ENCODE data around the gene SHISA6. TPM values are rescaled to one million over a fixed set of nuclear protein-coding genes. Genes with fewer than 3 reads are reported as not detected.
A peak's percentile ranks its signal among the peaks of the same experiment; 100 is the strongest.

Gene SHISA6
- total RNA-seq, 1 experiment from 2014 or later = 1.0 TPM

DNA sequence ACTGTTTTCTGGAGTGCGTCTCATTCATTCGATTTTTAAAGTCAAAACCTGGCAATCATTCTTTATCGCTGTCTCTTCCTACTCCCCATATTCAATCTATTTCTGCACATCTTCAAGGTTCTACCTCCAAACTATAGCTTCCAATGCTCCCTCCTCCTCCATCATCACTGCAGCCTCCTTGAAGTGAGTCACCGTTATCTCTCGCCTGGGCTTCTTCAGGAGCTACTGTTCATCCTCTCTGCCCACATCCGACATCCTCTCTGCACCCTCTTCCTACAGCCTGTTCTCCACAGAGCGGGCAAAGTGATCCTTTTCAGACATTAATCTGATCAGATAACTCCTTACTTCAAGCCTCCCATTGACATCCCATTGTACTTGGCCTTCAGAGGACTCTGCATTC is 213.1 kb downstream of the SHISA6 start:
- H3K36me3 ChIP-seq (replicated peaks; ENCODE audit: control insufficient read depth, insufficient read depth, low read length) = no peaks in the 10 kb centered on the region
- no peak overlapping the region for H3K4me3 ChIP-seq (ENCODE audit: insufficient read depth, low read depth, low read length)
- no peaks in the 10 kb centered on the region; the same call in 1 of the 2 replicates for H3K27me3 ChIP-seq (ENCODE audit: control insufficient read depth, insufficient read depth, low read length)
- DNase-seq = no peak

DNA sequence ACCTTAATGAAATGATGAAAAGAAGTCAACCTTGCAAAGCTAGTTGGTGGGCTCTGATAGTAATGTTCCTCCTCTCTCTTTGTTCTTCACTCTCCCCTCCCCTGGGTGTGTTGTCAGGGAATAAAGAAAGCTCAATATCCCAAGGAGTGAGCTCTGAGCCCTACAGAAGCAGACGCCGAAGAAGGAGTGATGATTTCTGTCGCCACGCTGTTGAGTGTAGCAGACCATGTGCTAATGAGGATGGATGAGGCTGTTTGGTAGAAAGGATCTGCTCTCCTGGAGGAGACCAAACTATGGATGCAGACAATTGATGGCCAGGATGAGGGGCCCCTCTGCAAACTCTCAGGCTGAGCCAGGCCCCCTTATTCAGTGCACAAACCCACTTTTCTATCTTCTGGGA is 217.3 kb downstream of the SHISA6 start:
- no peaks in the 10 kb centered on the region for H3K27me3 ChIP-seq (ENCODE audit: control insufficient read depth, insufficient read depth, low read length)
- no peaks in the 10 kb centered on the region for H3K36me3 ChIP-seq (replicated peaks; ENCODE audit: control insufficient read depth, insufficient read depth, low read length)
- H3K4me3 ChIP-seq (ENCODE audit: insufficient read depth, low read depth, low read length) = no peak overlapping the region
- DNase-seq = no peak

- DNase-seq = no peak
- Histone ChIP-seq H3K27me3 (ENCODE audit: control insufficient read depth, insufficient read depth, low read length) (no peaks in the 10 kb centered on the region), H3K4me3 (ENCODE audit: insufficient read depth, low read depth, low read length) (no peak overlapping the region), H3K36me3 (replicated peaks; ENCODE audit: control insufficient read depth, insufficient read depth, low read length) (no peaks in the 10 kb centered on the region)
Measured at GRCh38 chr17:11459861-11460331, 218.9 kb downstream of the SHISA6 start.

DNA sequence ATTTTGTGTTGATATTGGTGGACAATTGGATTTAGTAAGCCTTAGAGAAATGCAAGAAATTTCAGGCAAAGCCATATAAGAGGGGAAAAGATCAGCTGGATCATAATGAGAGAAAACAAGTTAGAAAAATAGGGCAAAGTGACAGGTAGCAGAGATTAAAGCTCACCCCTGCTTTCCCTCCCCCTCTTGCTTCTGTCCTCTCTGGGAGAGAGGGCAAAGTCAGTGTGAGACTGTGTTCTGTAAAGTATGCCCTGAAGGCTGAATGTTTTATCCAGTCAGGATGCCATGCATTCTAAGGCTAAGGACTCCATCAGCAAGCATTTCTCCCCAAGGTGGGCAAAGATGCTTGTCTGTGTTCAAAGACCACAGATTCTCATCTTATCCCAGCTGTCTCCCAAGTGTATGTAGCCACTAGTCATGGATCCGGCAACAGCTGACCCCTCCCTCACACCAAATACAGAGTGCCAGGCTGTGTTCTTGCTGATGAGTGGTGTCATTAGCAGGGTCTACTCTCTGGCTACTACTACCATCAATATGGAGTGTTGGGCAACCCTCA is 221.1 kb downstream of the SHISA6 start:
- no peak for DNase-seq
- Histone ChIP-seq H3K4me3 (ENCODE audit: insufficient read depth, low read depth, low read length) (no peak overlapping the region), H3K36me3 (replicated peaks; ENCODE audit: control insufficient read depth, insufficient read depth, low read length) (no peaks in the 10 kb centered on the region), H3K27me3 (ENCODE audit: control insufficient read depth, insufficient read depth, low read length) (no peaks in the 10 kb centered on the region)

GRCh38 chr17:11467639-11468038 is 226.6 kb downstream of the SHISA6 start:
- no peak overlapping the region for H3K4me3 ChIP-seq (ENCODE audit: insufficient read depth, low read depth, low read length)
- DNase-seq = no peak
- no peaks in the 10 kb centered on the region; the same call in 1 of the 2 replicates for H3K27me3 ChIP-seq (ENCODE audit: control insufficient read depth, insufficient read depth, low read length)
- no peaks in the 10 kb centered on the region for H3K36me3 ChIP-seq (replicated peaks; ENCODE audit: control insufficient read depth, insufficient read depth, low read length)

GRCh38 chr17:11485336-11486100 is 244.5 kb downstream of the SHISA6 start:
- H3K4me3 ChIP-seq (ENCODE audit: insufficient read depth, low read depth, low read length) = no peak overlapping the region
- H3K36me3 ChIP-seq (replicated peaks; ENCODE audit: control insufficient read depth, insufficient read depth, low read length) = no peaks in the 10 kb centered on the region
- no peak for DNase-seq

DNA sequence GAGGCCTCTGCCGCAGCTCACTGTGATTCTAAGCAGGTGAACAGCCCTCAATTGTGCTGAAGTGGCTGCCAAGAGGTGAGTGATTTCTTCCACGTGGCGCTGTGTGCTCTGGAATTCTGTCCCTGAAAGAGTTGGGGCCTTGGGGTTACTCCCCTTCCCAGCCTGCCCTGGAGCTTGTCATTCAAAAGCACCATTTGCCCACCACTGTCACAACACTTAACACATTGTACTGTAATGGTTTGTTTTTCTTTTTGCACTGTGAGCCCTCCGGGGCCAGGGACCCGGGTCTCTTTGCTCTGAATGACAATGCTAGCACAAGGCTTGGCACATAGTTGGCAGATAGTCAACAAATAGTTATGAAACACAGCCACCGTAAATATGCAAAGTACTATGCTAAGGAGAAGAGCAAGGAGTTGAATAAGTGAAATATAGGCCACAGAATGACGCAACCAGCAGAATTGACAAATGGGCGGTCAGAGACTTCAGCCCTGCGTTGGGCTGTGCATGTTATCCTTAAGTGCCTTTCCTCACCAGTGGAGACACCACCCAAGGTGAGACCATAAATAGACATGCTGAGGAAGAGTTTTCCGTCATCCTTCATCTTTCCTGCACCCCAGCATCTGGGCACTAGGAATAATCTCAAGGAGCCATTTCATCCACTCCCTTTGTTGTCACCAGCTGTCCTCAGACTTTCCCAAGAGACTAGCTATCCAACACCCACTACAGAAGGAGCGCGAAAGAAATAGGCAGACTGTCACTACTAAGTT is 245.3 kb downstream of the SHISA6 start:
- Histone ChIP-seq H3K27me3 (ENCODE audit: control insufficient read depth, insufficient read depth, low read length) (peaks cover 16% of the 10 kb centered on the region; the same call in 1 of the 2 replicates), H3K36me3 (replicated peaks; ENCODE audit: control insufficient read depth, insufficient read depth, low read length) (no peaks in the 10 kb centered on the region), H3K4me3 (ENCODE audit: insufficient read depth, low read depth, low read length) (no peak overlapping the region)
- DNase-seq = no peak

More at GRCh38 chr17:11485336-11486100, 244.5 kb downstream of the SHISA6 start:
- H3K27me3 ChIP-seq (ENCODE audit: control insufficient read depth, insufficient read depth, low read length) = peaks cover 11% of the 10 kb centered on the region; the same call in 1 of the 2 replicates

- no peak overlapping the region for H3K4me3 ChIP-seq (ENCODE audit: insufficient read depth, low read depth, low read length)
- DNase-seq = no peak
- no peaks in the 10 kb centered on the region for H3K36me3 ChIP-seq (replicated peaks; ENCODE audit: control insufficient read depth, insufficient read depth, low read length)
- H3K27me3 ChIP-seq (ENCODE audit: control insufficient read depth, insufficient read depth, low read length) = peaks cover 16% of the 10 kb centered on the region; the same call in 1 of the 2 replicates
Measured at GRCh38 chr17:11486868-11487310, 245.9 kb downstream of the SHISA6 start.

DNA sequence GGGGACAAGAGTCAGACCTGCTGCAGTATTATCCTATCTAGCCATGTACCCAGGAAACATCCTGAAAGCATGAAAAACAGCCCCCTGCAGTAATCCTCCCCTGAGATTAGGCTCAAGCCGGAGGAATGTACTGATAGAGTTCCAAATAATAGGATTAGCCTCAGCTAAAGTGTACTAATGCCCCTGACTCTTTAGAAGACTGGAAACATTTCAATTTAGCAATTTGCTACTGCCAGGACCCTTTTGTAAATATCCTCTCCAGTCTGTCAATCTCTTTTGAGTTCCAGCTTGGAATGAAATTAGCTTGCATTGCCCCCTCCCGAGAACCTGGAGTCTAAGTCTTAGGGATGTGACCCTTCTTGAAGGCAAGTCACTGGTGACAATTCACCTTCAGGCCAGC is 246.5 kb downstream of the SHISA6 start:
- no peak for DNase-seq
- Histone ChIP-seq H3K27me3 (ENCODE audit: control insufficient read depth, insufficient read depth, low read length) (peaks cover 15% of the 10 kb centered on the region; the same call in 1 of the 2 replicates), H3K36me3 (replicated peaks; ENCODE audit: control insufficient read depth, insufficient read depth, low read length) (no peaks in the 10 kb centered on the region), H3K4me3 (ENCODE audit: insufficient read depth, low read depth, low read length) (no peak overlapping the region)

GRCh38 chr17:11488407-11488806 is 247.4 kb downstream of the SHISA6 start:
- Histone ChIP-seq H3K4me3 (ENCODE audit: insufficient read depth, low read depth, low read length) (no peak overlapping the region), H3K27me3 (ENCODE audit: control insufficient read depth, insufficient read depth, low read length) (peaks cover 14% of the 10 kb centered on the region; the same call in 1 of the 2 replicates), H3K36me3 (replicated peaks; ENCODE audit: control insufficient read depth, insufficient read depth, low read length) (no peaks in the 10 kb centered on the region)
- no peak for DNase-seq

DNA sequence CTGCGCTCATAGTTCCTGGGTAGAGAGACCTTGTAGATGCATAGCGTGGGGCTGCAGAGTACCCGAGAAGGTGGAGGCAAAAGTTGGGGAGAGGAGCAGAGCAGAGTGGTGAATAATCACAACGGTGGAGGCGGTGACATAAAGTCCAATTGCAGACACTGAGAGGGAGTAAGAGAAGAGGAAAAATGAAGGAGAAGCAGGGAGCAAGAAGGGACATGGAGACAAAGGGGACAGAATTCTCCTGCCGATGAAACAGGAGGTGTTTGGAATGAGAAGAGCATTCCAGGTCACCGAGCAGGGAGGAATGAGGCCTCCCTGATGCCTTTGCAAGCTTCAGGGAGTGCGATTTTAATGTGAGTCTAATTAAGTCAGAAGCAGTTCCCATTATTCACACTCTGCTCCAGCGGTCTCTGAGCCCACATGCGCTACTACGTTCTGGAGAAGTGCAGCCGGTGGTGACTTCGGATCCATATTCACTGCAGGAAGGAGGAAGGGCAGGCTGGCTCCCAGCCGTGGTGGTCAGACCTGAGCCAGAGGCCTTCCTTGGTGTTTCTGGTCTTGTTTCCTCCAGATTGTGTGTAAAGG is 249.2 kb downstream of the SHISA6 start:
- peaks cover 13% of the 10 kb centered on the region; the same call in 1 of the 2 replicates for H3K27me3 ChIP-seq (ENCODE audit: control insufficient read depth, insufficient read depth, low read length)
- no peak for DNase-seq
- no peaks in the 10 kb centered on the region for H3K36me3 ChIP-seq (replicated peaks; ENCODE audit: control insufficient read depth, insufficient read depth, low read length)
- no peak overlapping the region for H3K4me3 ChIP-seq (ENCODE audit: insufficient read depth, low read depth, low read length)

DNA sequence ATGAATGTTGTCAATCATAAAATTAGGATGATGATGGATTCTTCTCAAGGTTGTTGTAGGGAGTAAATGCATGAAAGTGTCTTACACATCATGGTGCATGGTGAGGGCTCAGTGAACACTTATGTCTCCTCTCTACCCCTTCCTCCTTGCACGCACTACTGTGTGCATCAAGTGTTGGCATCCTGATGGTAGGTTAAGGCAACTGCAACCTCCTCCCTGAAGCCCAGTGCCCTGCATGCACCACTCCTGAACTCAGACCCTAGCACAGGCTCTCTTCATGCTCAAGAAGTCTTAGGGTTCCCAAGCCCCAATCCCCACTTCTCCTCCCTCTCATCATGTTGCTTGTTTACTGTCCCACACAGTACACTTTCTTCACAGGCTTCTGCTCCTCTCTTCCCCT is 251.5 kb downstream of the SHISA6 start:
- no peak overlapping the region for H3K4me3 ChIP-seq (ENCODE audit: insufficient read depth, low read depth, low read length)
- no peak for DNase-seq
- peaks cover 14% of the 10 kb centered on the region; the same call in 1 of the 2 replicates for H3K27me3 ChIP-seq (ENCODE audit: control insufficient read depth, insufficient read depth, low read length)
- no peaks in the 10 kb centered on the region for H3K36me3 ChIP-seq (replicated peaks; ENCODE audit: control insufficient read depth, insufficient read depth, low read length)

DNA sequence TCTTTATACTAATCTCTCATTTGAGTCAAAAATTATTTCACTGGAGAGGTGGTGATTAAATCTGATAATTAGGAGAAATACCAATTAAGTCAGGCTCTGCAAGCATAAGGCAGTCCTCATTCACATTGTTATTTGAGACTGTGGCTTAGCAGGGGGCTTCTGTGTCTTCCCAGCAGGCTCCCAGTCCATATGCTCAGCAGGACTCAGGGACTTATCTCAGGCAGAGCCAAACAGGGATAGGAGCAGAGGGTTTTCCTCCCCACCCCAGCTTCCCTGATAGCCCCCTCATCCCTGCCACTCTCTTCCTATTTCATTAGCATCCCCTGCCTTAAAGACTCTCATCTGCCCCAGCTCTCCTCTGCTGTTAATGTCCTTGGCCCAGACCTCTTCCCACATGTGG is 252.9 kb downstream of the SHISA6 start:
- Histone ChIP-seq H3K4me3 (ENCODE audit: insufficient read depth, low read depth, low read length) (no peak overlapping the region), H3K36me3 (replicated peaks; ENCODE audit: control insufficient read depth, insufficient read depth, low read length) (no peaks in the 10 kb centered on the region), H3K27me3 (ENCODE audit: control insufficient read depth, insufficient read depth, low read length) (peaks cover 15% of the 10 kb centered on the region; the same call in 1 of the 2 replicates)
- peak; percentile 78 for DNase-seq

GRCh38 chr17:11495613-11496012 is 254.6 kb downstream of the SHISA6 start:
- Histone ChIP-seq H3K36me3 (replicated peaks; ENCODE audit: control insufficient read depth, insufficient read depth, low read length) (no peaks in the 10 kb centered on the region), H3K4me3 (ENCODE audit: insufficient read depth, low read depth, low read length) (no peak overlapping the region)
- DNase-seq = no peak

More at GRCh38 chr17:11495613-11496012, 254.6 kb downstream of the SHISA6 start:
- peaks cover 11% of the 10 kb centered on the region; the same call in 1 of the 2 replicates for H3K27me3 ChIP-seq (ENCODE audit: control insufficient read depth, insufficient read depth, low read length)
